ENCODE data around the gene SMC4.

The SMC4 gene

DNA sequence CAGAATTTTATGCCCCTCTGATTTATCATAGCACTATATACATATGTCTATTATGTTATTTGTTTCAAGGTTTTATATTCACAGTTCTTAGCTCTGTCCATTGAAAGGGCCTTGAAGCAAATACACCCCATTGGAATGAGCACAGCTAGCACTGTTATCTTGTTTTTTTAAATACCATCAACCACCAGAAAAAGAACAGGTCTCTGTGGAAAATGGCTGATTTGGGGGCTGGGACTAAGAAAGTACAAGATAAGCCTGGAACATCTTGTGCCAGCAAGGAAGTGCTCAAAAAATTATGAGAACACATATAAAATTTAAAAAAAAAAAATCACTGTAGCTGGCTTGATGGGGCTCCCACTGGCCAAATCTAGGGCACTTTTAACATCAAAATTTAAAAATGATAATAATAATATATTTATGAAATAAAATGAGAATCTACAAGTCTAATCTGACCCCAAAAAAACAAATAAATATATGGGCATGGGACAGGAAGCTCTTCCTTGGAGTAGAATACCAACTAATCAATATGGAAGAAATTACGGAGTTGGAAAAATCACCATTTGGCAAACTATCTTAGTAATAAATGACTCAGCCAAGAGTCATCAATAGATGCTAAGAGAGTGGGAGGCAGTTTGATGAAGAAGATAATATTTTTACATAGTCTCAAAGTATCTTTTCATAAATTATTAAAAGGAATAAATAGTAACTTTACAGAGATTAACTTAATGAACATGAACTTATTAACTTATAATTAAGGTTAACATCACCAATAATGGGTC is 20.9 kb upstream of the SMC4 start:
- DNase-seq (ENCODE audit: low spot score): no peak
- ChIA-PET CTCF (no interaction called here), POLR2A (ENCODE audit: low non-redundant PET) (no interaction called here)
- H3K27ac ChIP-seq: no peak overlapping the region
- TF ChIP-seq, protein P1, sequence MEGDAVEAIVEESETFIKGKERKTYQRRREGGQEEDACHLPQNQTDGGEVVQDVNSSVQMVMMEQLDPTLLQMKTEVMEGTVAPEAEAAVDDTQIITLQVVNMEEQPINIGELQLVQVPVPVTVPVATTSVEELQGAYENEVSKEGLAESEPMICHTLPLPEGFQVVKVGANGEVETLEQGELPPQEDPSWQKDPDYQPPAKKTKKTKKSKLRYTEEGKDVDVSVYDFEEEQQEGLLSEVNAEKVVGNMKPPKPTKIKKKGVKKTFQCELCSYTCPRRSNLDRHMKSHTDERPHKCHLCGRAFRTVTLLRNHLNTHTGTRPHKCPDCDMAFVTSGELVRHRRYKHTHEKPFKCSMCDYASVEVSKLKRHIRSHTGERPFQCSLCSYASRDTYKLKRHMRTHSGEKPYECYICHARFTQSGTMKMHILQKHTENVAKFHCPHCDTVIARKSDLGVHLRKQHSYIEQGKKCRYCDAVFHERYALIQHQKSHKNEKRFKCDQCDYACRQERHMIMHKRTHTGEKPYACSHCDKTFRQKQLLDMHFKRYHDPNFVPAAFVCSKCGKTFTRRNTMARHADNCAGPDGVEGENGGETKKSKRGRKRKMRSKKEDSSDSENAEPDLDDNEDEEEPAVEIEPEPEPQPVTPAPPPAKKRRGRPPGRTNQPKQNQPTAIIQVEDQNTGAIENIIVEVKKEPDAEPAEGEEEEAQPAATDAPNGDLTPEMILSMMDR (conservative IDR thresholded peaks at IDR 0.05; ENCODE audit: low read depth): no peak

DNA sequence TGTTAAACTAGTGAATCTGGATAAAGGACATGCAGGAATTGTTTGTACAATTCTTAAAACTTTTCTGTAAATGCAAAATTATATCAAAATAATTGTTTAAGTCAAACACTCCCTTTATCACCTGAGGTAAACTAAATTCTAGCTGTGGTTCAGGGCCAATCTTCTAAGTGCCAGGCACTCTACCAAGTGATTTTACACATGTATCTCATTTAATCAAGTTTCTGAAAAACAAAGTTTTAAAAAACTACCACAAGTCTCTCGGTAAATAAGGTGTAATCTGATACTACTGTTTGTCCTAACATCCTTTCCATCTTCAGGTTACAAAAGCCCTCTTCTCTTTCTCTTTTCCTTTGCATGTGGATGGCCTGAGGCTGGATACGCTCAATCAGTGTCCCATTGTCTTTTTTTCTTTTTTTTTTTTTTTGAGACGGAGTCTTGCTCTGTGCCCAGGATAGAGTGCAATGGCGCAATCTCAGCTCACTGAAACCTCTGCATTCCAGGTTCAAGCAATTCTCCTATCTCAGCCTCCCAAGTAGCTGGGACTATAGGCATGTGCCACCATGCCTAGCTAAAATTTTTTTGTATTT is 19.7 kb upstream of the SMC4 start:
- TF ChIP-seq, protein P1 (conservative IDR thresholded peaks at IDR 0.05; ENCODE audit: low read depth): no peak
- ChIA-PET POLR2A (ENCODE audit: low non-redundant PET) (no interaction called here), CTCF (no interaction called here)
- no peak for DNase-seq (ENCODE audit: low spot score)
- H3K27ac ChIP-seq: no peak overlapping the region

DNA sequence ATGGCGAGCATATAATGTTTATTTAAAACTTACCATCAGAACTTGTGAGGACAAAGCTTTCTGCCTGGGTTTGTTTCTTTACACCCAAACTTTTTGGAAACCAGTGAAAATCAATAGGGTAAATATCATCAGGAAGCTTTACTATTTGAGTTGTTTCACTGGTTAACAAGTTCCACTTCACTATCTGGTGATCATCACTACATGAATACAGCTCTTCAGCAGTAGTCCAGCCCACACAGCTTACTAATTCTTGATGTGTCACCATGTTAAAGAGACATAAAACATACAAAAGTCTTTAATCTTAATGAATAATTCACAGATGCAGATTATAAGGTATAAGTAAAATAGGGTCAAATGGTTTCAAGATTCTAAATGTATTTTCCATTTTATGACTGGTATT is 18.0 kb upstream of the SMC4 start:
- no peak overlapping the region for H3K27ac ChIP-seq
- CTCF ChIA-PET: interaction anchor here (0.7 kb wide), 1 partner anchor 11 kb away, joined by 3 read pairs; no protein-coding TSS in a partner anchor
- no peak for DNase-seq (ENCODE audit: low spot score)
- TF ChIP-seq, protein P1 (conservative IDR thresholded peaks at IDR 0.05; ENCODE audit: low read depth): no peak
- POLR2A ChIA-PET (ENCODE audit: low non-redundant PET): no interaction called here

DNA sequence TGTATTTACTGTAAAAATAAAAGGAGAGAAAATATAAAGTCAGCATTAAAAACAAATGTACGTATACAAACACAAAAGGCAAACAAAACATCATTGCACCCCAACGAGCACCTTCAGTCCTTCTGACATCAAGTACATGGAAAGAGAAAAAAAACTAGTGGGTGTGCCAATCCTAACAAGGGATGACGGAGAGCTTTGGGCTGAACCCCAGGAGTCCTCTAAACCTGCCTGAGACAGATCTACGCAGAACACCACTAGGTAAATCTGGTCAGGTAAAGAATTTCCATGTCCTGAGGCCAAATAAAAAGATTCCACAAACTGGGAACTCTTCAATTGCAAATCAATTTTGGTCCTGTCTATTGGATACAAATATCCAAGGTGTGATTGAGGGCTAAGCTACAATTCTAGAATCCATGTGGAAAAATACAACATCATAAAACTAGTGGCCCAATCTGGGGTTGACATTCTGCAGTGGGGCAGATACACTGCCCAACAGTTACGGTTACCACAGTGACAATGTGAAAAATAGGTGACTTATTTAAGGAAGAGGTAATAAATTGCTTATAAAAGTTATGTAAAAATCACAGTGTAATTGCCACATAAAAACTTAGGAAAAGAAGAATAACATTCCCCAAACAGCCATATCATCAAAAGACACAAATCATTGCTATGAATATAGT is 14.7 kb upstream of the SMC4 start:
- ChIA-PET POLR2A (ENCODE audit: low non-redundant PET) (no interaction called here), CTCF (interaction anchor here (0.6 kb wide), 2 partner anchors 25 to 1234 kb away, joined by 3 to 4 read pairs; no protein-coding TSS in a partner anchor)
- H3K27ac ChIP-seq: no peak overlapping the region
- TF ChIP-seq, protein P1 (conservative IDR thresholded peaks at IDR 0.05; ENCODE audit: low read depth): no peak
- no peak for DNase-seq (ENCODE audit: low spot score)

DNA sequence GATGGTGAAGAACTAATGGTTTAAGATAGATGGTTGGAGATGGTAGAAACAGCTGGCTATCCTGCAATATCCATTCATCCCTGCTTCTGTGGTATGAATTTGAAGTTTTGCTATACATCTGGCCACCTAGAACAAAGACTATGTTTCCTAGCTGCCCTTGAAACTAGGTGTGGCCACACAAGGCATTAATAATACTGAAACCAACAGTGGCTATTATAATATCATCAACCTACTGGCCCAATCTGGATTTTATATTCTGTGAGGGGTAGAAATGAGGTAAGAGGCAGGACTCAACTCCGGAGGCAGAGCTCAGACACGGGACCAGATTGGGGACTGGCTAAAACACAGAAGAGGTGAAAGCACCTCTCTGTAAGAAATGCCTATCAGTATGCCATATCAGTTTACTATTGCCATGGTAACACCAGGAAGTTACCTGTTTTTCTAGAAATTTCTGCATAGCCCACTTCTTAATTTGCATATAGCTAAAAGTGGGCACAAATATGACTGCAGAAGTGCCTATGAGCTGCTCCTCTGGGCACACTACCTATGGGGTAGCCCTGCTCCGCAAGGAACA is 8.8 kb upstream of the SMC4 start:
- ChIA-PET POLR2A (ENCODE audit: low non-redundant PET) (no interaction called here), CTCF (no interaction called here)
- TF ChIP-seq, protein P1 (conservative IDR thresholded peaks at IDR 0.05; ENCODE audit: low read depth): no peak
- H3K27ac ChIP-seq: no peak overlapping the region
- DNase-seq (ENCODE audit: low spot score): no peak

DNA sequence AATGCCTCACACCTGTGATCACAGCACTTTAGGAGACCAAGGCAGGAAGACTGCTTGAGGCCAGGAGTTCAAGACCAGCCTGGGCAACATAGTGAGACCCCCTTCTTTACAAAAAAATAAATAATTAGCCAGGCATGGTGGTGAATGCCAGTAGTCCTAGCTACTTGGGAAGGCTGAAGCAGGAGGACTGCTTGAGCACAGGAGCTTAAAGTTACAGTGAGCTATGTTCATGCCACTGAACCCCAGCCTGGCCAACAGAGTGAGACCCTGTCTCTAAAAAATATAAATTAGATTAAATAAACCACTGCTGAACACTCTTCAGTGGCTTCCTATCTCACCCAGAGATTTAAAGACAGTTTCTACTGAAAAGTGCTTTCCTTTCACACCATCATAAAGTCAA is 6.7 kb upstream of the SMC4 start:
- TF ChIP-seq, protein P1 (conservative IDR thresholded peaks at IDR 0.05; ENCODE audit: low read depth): no peak
- no peak overlapping the region for H3K27ac ChIP-seq
- no peak for DNase-seq (ENCODE audit: low spot score)
- ChIA-PET CTCF (no interaction called here), POLR2A (ENCODE audit: low non-redundant PET) (no interaction called here)

Data from RWPE1 (cell line).